NCI-H1417 (cell line): ENCODE results near the gene LSM3.
"Not testable (repeated sequence)": the region's sequence is repeated elsewhere in the genome, so short reads cannot be mapped to it uniquely, and the experiment has no call there.

Source experiments
- DNase-seq, 3 experiments: peaks; one replicate each; lab custom pipeline; 2025; lab: John Stamatoyannopoulos, UW

The LSM3 gene

GRCh38 chr3:14222457-14222856 is 43.8 kb downstream of the LSM3 start:
- DNase-seq, result no peak

- no peak for DNase-seq
These were observed 44.4 kb downstream of the LSM3 start for GRCh38 chr3:14222900-14223594.

DNA sequence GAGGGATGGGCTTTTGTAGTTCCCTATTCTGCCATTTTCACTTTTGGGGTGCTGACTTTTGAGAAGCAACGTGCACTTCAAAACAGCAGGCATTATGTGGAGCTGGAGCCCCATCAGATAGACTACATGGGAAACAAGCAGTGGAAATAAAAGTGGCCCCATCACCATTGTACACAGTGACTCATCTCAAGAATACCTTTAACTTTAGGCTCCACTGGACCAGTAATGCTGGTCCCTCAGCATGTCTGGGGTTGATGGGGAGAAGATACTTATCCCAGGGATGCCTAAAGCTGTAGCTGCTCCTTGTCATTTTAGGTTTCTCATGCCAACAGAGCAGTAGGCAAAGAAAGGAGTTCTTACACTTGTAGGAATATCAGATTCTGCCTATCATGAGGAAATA is 45.0 kb downstream of the LSM3 start:
- no peak for DNase-seq

DNA sequence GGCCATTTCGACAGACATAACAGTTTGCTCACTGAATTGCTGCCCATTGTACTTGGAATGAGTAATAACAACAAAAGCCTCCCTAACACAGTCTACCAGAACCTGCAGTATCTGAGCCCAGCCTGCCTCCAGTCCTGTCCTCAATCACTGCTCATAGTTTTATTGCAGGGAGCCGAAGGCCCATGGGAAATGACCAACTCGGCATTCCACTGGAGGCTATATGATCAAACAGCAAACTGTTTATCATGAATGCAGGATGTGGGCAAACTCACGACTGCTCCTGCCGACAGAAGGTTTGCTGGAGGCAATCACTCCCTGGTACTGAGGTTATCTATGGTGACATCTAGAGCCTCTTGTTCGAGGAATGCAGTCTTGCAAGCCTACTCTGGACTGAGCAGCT is 46.3 kb downstream of the LSM3 start:
- DNase-seq, result no peak

GRCh38 chr3:14225421-14225820 is 46.8 kb downstream of the LSM3 start:
- DNase-seq, result no peak

GRCh38 chr3:14226351-14226750 is 47.7 kb downstream of the LSM3 start:
- DNase-seq, result not testable (repeated sequence)

DNA sequence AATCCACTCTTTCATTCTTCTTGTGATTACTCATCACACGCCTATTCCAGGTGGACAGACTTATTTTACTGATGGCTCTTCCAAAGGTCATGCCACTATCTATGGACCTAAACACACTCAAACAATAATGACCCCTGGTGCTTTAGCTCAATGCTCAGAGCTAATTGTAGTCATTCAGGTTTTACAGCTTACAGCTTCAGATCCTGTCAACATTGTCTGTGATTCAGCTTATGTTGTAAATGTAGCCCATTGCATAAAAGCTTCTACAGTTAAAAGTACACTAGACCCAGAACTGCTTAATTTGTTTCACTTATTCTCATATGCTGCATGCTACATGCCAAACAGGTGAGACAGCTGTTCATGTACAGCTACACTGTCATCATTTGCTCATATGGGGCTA is 49.2 kb downstream of the LSM3 start:
- peak in 1 of 3 experiments; percentile 52 for DNase-seq

DNA sequence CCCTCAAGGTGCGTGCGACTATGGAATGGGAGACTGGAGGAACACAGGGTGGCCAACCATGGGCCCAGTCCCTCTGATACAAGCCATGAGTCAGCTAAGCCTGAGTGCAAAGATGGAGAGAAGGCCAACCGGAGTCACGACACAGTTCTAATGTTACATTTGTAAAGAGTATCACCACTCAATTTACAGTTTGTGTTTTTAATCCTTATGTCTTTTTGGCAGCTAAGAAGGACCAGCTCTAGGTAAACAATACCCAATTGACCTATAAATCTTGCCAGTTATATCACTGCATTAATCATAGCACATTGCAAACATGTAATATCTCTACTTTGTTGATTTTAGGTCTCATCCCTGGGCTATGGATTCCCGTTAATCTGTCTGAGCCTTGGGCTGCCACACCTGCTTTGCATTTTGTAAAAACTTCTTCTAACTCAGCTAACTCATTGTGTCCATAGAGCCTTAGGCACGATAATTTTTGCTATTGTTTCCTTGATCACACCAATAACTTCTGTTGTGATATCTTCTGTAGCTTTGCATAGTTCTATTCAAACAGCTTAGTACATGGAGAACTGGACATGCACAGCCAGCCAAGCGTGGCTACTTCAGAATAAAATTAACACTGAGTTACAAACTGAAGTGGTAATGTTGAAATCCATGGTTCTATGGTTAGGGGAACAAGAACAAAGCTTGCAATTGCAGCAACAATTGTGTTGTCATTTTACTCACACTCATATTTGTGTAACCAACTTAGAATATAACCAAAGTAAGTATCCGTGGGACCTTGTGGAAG is 50.3 kb downstream of the LSM3 start:
- peak in 1 of 3 experiments; percentile 15 for DNase-seq

GRCh38 chr3:14229695-14230094 is 51.1 kb downstream of the LSM3 start:
- not testable (repeated sequence) for DNase-seq

- DNase-seq, result no peak
These were observed 52.1 kb downstream of the LSM3 start for GRCh38 chr3:14230729-14231128.

DNA sequence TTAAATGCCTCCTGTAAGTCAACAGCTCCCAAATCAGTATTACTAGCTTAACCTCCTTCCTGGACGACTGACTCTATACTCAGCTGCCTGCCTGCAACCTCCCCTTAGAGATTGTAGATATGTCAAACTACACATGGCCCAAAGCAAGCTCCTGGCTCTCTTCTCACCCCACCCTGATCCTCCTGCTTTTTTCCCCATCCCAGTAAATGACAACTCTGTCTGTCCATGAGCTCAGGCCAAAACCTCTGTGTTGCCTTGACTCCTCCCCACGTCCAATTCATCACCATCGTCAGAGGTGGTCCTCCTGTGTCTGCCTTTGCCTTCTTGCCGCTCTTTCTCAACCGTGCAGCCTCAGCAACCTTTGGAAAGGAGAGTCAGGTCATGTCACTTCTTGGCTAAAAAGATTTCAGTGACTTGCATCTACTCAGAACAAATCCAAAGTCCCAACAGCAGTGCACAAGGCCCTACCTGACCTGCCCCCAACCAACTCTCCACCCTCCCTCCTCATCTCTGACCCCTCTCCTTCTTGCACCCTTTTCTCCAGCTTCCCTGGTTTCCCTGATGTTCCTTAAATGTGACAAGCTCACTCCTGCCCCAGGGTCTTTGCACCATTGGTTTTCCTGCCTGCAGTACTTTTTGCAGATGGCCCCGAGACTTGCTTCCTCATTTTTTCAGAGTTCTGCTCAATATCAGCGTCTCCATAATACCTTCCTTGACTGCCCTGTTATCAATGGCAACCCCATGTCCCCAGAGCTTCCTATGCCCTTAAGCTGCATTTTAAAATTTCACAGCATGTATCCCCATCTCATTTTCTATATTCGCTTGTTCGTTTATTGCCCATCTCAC is 52.8 kb downstream of the LSM3 start:
- DNase-seq, result no peak

DNA sequence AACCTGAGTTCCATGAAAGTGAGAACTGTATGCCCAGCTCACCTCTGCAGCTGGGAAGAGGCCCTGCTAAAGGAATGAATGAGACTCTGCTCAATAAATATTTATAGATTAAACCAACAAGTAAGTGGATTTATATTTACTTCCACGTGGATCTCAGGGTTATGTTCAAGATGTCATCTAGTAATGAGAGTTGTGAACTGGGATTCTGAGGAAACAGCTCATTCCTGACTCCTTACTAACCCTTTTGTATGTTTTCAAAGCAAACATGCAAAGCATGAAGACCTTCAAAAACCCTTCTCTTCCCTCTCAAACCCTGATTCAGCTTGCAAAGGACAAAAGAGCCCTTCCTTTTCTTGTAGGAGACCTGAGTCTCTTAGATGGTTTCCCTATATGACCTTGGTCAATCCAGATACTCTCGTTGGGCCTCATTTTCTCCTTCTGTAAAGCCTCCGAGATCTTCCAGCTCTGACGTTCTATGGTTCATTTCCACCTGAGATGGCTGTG is 53.4 kb downstream of the LSM3 start:
- no peak for DNase-seq

GRCh38 chr3:14234251-14235002 is 55.8 kb downstream of the LSM3 start:
- DNase-seq, result no peak

GRCh38 chr3:14235003-14235911 is 56.6 kb downstream of the LSM3 start:
- DNase-seq, result no peak

GRCh38 chr3:14235912-14236295 is 57.3 kb downstream of the LSM3 start:
- no peak for DNase-seq

DNA sequence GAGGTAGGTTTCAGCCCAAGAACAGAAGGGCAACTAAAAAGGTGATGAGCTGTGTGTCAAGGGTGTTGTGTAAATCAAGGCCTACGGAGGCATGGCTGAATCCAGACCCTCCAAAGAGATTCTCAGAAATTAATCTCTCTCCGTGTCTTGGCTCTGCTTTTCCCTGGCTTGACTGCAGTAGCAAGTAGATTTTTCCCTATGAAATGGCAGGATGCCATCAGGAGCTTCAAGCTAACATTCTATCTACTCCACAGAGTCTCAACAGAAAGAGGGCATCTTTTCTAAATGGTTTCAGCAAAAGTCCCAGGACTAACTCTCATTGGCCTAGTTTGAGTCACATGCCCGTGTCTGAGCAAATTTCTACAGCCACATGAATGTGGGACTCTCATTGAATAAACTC is 58.3 kb downstream of the LSM3 start:
- DNase-seq, result no peak

DNA sequence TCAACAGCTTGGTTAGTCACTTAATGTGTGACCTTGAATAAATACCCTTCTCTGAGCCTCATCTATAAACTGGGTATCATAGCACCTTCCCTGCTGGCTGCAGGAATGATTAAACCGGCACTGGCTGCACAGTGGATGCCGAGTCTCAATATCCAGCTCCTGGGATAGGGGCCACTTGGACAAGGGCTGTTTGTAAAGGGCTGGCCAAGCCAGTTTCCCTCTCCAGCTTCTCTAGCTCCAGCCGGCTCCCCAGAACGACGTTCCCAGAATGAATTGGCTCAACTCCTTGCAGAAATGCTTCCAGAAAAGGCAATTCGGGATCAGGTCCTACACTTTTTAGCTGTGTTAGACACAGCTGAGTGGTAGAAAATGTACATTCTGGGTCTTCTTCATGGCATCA is 58.8 kb downstream of the LSM3 start:
- DNase-seq, result no peak

- DNase-seq, result no peak
These were observed 59.7 kb downstream of the LSM3 start for GRCh38 chr3:14238356-14238755.

GRCh38 chr3:14238930-14239329 is 60.3 kb downstream of the LSM3 start:
- no peak for DNase-seq

GRCh38 chr3:14239940-14240339 is 61.3 kb downstream of the LSM3 start:
- no peak for DNase-seq

DNA sequence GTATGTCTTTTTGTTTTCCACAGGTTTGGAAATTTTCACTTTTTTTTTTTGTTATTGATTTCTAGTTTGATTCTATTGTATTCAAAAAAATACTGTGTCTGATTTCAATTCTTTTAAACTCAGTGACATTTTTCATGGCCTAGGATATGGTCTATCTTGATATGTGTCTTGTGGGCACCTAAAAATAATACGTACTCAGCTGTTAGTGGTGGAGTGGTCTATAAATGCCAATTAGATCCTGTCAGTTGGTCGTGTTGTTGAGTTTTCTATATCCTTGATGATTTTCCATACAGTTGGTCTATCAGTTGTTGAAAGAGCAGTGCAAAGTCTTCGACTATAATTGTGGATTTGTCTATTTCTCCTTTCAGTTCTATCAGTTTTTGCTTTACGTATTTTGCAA is 61.7 kb downstream of the LSM3 start:
- no peak for DNase-seq
